Epithelial cell of alveolus of lung (primary cell): Measurements from ENCODE around the gene OTOP1. TPM values are rescaled to one million over a fixed set of nuclear protein-coding genes. Genes with fewer than 3 reads are reported as not detected.

Experiments used
- total RNA-seq: library from RNA; depleted of rRNA; stranded (reverse); fragments of >200 nt; gene quantifications from 2 replicates; pipeline ENCODE4 v1.2.1, GENCODE V29; 2015

The OTOP1 gene, protein sequence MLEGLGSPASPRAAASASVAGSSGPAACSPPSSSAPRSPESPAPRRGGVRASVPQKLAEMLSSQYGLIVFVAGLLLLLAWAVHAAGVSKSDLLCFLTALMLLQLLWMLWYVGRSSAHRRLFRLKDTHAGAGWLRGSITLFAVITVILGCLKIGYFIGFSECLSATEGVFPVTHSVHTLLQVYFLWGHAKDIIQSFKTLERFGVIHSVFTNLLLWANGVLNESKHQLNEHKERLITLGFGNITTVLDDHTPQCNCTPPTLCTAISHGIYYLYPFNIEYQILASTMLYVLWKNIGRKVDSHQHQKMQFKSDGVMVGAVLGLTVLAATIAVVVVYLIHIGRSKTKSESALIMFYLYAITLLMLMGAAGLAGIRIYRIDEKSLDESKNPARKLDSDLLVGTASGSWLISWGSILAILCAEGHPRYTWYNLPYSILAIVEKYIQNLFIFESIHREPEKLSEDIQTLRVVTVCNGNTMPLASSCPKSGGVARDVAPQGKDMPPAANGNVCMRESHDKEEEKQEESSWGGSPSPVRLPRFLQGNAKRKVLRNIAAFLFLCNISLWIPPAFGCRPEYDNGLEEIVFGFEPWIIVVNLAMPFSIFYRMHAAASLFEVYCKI
- not detected in 2 replicates for total RNA-seq

DNA sequence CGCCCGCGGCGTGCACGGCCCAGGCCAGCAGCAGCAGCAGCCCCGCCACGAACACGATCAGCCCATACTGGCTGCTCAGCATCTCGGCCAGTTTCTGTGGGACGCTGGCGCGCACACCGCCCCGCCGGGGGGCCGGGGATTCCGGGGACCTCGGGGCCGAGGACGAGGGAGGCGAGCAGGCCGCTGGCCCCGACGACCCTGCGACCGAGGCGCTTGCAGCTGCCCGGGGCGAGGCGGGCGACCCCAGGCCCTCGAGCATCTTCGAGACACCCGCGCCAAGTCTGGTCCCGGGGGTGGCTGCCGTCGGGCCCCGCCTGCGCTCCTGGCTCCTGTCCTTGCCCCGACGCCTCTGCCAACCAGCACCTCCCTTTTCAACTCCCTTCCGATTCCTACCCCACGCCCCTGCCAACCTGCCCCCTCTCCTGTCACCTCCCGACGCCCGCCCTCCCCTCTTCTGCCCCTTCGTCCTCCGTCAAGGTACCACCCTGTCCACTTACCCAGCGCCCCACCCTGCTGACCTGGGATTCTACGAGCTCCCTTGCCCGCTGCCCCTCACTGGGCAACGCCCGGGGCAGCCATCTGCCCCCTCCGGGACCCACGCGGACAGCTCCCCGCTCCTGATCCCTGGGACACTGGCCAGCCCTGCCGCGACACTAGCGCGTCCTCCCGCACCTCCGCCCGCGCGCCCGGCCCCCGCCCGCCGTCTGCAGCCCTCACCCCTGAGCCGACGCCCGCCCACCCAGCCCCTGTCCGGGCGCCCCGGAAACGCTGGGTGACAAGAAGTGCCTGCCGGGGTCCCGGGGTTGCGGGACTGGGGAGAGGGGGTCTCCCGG is at the start of gene OTOP1:
Gene OTOP1 (minus strand): TSS at position 324 of the 833 bp plus-strand sequence. CDS start 65 bp downstream, at position 259.

DNA sequence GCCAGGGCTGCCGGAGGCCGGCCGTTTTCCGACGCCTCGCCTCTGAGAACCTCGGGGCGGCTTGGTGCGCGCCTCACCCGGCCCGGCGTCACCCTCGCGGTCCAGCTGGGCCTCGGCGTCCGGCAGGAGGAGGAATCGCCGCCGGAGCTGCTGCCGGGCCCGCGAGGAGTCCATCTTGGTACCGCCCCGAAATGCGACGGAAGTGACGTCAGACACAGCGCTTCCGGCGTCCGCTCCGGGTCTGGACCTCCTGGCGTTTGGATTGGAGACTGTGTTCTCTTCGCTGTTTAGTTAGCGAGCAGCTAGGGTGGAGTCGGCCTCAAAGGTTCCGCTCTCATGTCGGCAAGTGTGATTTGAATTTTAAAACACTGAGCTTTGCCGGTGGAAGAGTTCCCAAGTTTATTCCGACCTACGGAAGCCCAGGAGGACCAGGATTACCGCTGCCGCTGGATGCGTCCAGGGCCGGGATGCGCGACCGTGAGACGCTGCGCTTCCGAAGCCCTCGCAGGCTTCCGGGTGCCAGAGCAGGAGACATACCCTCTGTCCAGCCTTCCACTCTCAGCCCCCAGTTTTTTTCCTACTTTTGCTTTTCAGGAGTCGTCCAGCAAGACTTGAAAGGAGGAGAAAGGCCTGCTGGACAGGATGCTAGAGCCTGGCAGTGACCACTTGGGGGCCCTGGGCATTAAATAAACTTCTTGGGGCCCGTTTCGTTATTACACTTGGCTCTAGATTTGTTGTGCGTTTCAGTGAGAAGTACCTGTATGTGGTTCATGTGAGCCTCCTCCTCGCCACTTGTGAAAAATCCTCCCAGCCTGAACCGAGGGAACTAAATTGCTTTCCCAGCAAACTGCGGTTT is 21.5 kb upstream of the OTOP1 start, which contains the start of gene TMEM128:
Gene TMEM128 (minus strand): TSS at position 195 of the 856 bp plus-strand sequence. CDS start 21 bp downstream, at position 174.

Other genes with a start within 250 kb of the OTOP1 start
- gene TMEM128, start 21.3 kb upstream of the OTOP1 start, total RNA-seq = 24.3 and 39.8 TPM in 2 replicates
- gene LYAR, start 63.2 kb upstream of the OTOP1 start, total RNA-seq = 6.3 and 12.0 TPM in 2 replicates
- 2.1 and 3.7 TPM in 2 replicates for gene ZBTB49, start 63.3 kb upstream of the OTOP1 start, total RNA-seq
- gene NSG1, start 160.2 kb upstream of the OTOP1 start, total RNA-seq = 0.80 and 5.3 TPM in 2 replicates